GM12891 (cell line): ENCODE measurements around the gene DLGAP4.
A peak's percentile ranks its signal among the peaks of the same experiment; 100 is the strongest.

ENCODE experiments used
- DNase-seq: peaks from one replicate; pipeline ENCODE4 v3.0.0; 2011; ENCODE audit warnings: low spot score; ENCODE audit not compliant: insufficient read length
- FAIRE-seq: peaks from 2 replicates; lab custom pipeline; 2011; peaks lifted over from hg19 to GRCh38; lab: Jason Lieb, UNC
- PAX5 ChIP-seq: IDR thresholded peaks from 2 replicates; pipeline ENCODE4 v1.6.1; 2011; ENCODE audit warnings: low read length, moderate library complexity, mild to moderate bottlenecking; ENCODE audit not compliant: insufficient read depth, severe bottlenecking
- POLR2A ChIP-seq: IDR thresholded peaks from 2 replicates; pipeline ENCODE4 v1.6.1; 2011; ENCODE audit warnings: low read depth, low read length, control low read depth
- POLR2AphosphoS5 ChIP-seq: IDR thresholded peaks from 2 replicates; pipeline ENCODE4 v1.6.1; 2011; ENCODE audit warnings: low read depth, low read length, control low read depth
- POU2F2 ChIP-seq: IDR thresholded peaks from 2 replicates; pipeline ENCODE4 v1.6.1; 2011; ENCODE audit warnings: low read depth, mild to moderate bottlenecking, control low read depth, low read length, moderate library complexity
- SPI1 ChIP-seq: IDR thresholded peaks from 2 replicates; pipeline ENCODE4 v1.6.1; 2011; ENCODE audit warnings: low read depth, low read length, control low read depth
- TAF1 ChIP-seq: IDR thresholded peaks from 2 replicates; pipeline ENCODE4 v1.6.1; 2011; ENCODE audit warnings: low read depth, low read length, control low read depth

The DLGAP4 gene

GRCh38 chr20:36425166-36425565 lies 119.0 kb downstream of the DLGAP4 start:
- no peak for FAIRE-seq
- no peak for DNase-seq
- TF ChIP-seq POLR2AphosphoS5 (no peak), SPI1 (no peak), PAX5 (no peak), TAF1 (no peak), POLR2A (no peak), POU2F2 (no peak)

DNA sequence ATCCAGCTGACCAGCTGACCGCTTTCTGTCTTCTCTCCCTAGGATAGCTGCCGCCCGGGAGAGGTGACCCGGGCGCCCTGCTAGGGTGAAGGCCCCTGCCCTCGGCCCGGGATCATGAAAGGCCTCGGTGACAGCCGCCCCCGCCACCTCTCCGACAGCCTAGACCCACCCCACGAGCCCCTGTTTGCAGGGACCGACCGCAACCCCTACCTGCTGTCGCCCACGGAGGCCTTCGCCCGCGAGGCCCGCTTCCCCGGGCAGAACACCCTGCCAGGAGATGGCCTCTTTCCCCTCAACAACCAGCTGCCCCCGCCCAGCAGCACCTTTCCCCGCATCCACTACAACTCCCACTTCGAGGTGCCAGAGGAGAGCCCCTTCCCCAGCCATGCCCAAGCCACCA lies 125.5 kb downstream of the DLGAP4 start:
- no peak for FAIRE-seq
- DNase-seq = no peak
- TF ChIP-seq POLR2AphosphoS5 (no peak), POLR2A (no peak), PAX5 (no peak), POU2F2 (no peak), SPI1 (no peak), TAF1 (no peak)

- no peak for DNase-seq
- TF ChIP-seq TAF1 (no peak), POU2F2 (no peak), POLR2AphosphoS5 (no peak), PAX5 (no peak), POLR2A (no peak), SPI1 (no peak)
- FAIRE-seq = no peak
Measured at GRCh38 chr20:36432096-36432495, 126.0 kb downstream of the DLGAP4 start.

- TF ChIP-seq SPI1 (no peak), POLR2A (no peak), TAF1 (no peak), POU2F2 (no peak), POLR2AphosphoS5 (no peak), PAX5 (no peak)
- no peak for DNase-seq
- FAIRE-seq = no peak
Measured at GRCh38 chr20:36434383-36434782, 128.2 kb downstream of the DLGAP4 start.

- FAIRE-seq (no peak), DNase-seq (no peak)
- TF ChIP-seq PAX5 (no peak), TAF1 (no peak), POU2F2 (no peak), POLR2AphosphoS5 (no peak), POLR2A (no peak), SPI1 (no peak)
Measured at GRCh38 chr20:36435124-36435523, 129.0 kb downstream of the DLGAP4 start.

GRCh38 chr20:36435592-36436541 lies 129.7 kb downstream of the DLGAP4 start:
- FAIRE-seq (no peak), DNase-seq (peak; percentile 57)
- no peak for TF ChIP-seq POLR2AphosphoS5
- no peak for TF ChIP-seq PAX5

DNA sequence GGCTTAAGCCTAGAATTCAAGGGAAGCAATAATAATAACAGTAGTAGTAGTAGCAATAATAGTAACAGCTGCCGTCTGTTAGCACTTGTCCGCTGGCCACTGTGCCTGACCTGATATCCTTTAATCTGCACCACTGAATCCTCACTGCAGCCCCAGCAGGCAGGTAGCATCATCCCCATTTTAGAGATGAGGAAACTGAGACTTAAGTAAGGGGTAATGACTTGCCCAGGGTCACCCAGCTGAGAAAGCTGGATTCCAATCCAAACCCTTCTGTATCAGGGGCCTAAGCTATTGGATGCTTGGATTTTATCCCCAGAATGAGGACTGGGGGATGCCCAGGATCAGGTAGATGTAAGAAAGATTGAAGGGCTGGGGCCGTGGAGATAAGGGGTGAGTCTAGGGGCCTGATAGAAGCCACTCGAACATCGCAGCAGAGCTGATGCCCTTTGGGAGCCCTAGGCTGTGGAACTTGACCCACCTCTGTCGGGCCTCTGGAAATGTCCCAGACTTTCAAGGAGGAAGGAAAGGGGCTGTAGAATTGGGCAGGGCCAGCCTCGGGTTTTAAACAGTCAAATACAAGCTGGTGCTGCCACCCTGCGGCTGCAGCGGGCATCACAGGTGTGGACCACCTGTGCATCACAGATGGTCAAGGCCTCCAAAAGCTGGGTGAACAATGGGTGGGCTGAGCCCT lies 133.0 kb downstream of the DLGAP4 start:
- TF ChIP-seq SPI1 = no peak
- TF ChIP-seq POLR2A = no peak
- TF ChIP-seq POLR2AphosphoS5 = no peak
- no peak for TF ChIP-seq POU2F2
- TF ChIP-seq PAX5 = no peak
- no peak for TF ChIP-seq TAF1
- peak; percentile 77 for FAIRE-seq
- DNase-seq = peak; percentile 67

- TF ChIP-seq PAX5 = no peak
- TF ChIP-seq SPI1 = no peak
- no peak for TF ChIP-seq POLR2AphosphoS5
- no peak for TF ChIP-seq TAF1
- no peak for TF ChIP-seq POU2F2
- TF ChIP-seq POLR2A = no peak
- no peak for FAIRE-seq
- no peak for DNase-seq
Measured at GRCh38 chr20:36439731-36440072, 133.6 kb downstream of the DLGAP4 start.

- DNase-seq (no peak), FAIRE-seq (no peak)
- TF ChIP-seq SPI1 = no peak
- TF ChIP-seq PAX5 = no peak
- TF ChIP-seq POLR2A = no peak
- TF ChIP-seq POLR2AphosphoS5 = no peak
- no peak for TF ChIP-seq TAF1
- no peak for TF ChIP-seq POU2F2
Measured at GRCh38 chr20:36440370-36441026, 134.4 kb downstream of the DLGAP4 start.
